Right atrium auricular region (tissue), 2 donors: Measurements from ENCODE around the gene ALOX5AP. TPM values are rescaled to one million over a fixed set of nuclear protein-coding genes. Genes with fewer than 3 reads are reported as not detected.

Experiments
- DNase-seq: peaks from one replicate; pipeline ENCODE4 v3.0.0-alpha.2; 2019; ENCODE audit warnings: low spot score
- H3K27ac ChIP-seq, 2 donors: fragments of 200-600 bp; sonication (generic); 1 replicate in 1 of 2; 2 replicates in 1 of 2; pipeline ENCODE4 v1.5.1; 2016 to 2019
- H3K27me3 ChIP-seq, 2 donors: fragments of 200-600 bp; sonication (generic); one replicate each; pipeline versions ENCODE4 v1.5.1 to v1.6.0; 2017 to 2019
- H3K36me3 ChIP-seq: fragments of 200-600 bp; sonication (generic); one replicate; pipeline ENCODE4 v1.5.1; 2016
- H3K4me1 ChIP-seq, 2 donors: fragments of 200-600 bp; sonication (generic); one replicate each; pipeline versions ENCODE4 v1.5.1 to v1.6.0; 2017 to 2019
- H3K4me3 ChIP-seq, 2 donors: fragments of 200-600 bp; sonication (generic); 1 replicate in 1 of 2; 2 replicates in 1 of 2; pipeline ENCODE4 v1.5.1; 2017 to 2019; ENCODE audit warnings: mild to moderate bottlenecking in 1 of 2, moderate library complexity in 1 of 2
- H3K9me3 ChIP-seq, 2 donors: fragments of 200-600 bp; sonication (generic); one replicate each; pipeline ENCODE4 v1.5.1; 2019
- total RNA-seq, 2 donors: library from RNA; depleted of rRNA; stranded (reverse); fragments of >200 nt; gene quantifications; one replicate each; pipeline ENCODE4 v1.1.0, GENCODE V29; 2016
- TF ChIP-seq, protein P1 (sequence below), 2 donors: fragments of 200-600 bp; sonication (generic); IDR thresholded peaks; one replicate each; pipeline ENCODE4 v1.5.1; 2019; ENCODE audit warnings: antibody characterized with exemption in 2 of 2

ALOX5AP gene
- total RNA-seq, 2 donors from 2014 or later: 7.4 to 41.4 TPM

DNA sequence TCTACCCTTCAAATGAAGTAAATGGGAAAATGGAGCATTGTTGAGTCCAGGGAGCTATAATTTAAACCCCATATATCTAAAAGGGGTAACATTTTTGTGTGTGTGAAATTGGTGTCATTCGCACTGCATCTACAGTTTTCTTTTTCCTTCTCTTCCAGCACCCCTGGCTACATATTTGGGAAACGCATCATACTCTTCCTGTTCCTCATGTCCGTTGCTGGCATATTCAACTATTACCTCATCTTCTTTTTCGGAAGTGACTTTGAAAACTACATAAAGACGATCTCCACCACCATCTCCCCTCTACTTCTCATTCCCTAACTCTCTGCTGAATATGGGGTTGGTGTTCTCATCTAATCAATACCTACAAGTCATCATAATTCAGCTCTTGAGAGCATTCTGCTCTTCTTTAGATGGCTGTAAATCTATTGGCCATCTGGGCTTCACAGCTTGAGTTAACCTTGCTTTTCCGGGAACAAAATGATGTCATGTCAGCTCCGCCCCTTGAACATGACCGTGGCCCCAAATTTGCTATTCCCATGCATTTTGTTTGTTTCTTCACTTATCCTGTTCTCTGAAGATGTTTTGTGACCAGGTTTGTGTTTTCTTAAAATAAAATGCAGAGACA lies 28.6 kb downstream of the ALOX5AP start:
- Histone ChIP-seq H3K9me3 (no peaks in the 10 kb centered on the region), H3K27ac (no peak overlapping the region), H3K4me3 (no peak overlapping the region), H3K27me3 (no peaks in the 10 kb centered on the region), H3K4me1 (no peaks in the 10 kb centered on the region), H3K36me3 (no peaks in the 10 kb centered on the region)
- TF ChIP-seq, protein P1, sequence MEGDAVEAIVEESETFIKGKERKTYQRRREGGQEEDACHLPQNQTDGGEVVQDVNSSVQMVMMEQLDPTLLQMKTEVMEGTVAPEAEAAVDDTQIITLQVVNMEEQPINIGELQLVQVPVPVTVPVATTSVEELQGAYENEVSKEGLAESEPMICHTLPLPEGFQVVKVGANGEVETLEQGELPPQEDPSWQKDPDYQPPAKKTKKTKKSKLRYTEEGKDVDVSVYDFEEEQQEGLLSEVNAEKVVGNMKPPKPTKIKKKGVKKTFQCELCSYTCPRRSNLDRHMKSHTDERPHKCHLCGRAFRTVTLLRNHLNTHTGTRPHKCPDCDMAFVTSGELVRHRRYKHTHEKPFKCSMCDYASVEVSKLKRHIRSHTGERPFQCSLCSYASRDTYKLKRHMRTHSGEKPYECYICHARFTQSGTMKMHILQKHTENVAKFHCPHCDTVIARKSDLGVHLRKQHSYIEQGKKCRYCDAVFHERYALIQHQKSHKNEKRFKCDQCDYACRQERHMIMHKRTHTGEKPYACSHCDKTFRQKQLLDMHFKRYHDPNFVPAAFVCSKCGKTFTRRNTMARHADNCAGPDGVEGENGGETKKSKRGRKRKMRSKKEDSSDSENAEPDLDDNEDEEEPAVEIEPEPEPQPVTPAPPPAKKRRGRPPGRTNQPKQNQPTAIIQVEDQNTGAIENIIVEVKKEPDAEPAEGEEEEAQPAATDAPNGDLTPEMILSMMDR (IDR thresholded peaks at IDR 0.05): no peak
- no peak for DNase-seq

DNA sequence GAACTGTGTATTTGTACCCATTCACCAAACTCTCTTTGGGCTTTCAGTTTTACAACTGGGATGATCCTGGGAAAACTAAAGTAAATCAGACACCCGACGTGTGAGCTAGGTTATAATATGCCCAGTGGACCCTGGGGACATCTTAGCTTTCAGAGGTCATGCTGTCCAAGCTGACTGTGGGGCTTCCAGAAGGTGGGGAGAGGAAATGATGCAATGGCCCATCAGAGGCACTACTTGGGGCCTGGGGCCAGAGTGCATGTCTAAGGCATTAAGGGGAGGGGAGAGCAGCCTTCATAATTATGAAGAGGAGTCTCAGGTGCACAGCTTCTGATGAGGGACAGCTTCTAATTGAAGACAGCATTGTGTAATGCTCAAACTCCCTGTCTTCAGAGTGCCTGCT lies 30.9 kb downstream of the ALOX5AP start:
- Histone ChIP-seq H3K9me3 (no peaks in the 10 kb centered on the region), H3K27ac (no peak overlapping the region), H3K4me3 (no peak overlapping the region), H3K27me3 (no peaks in the 10 kb centered on the region), H3K4me1 (no peaks in the 10 kb centered on the region), H3K36me3 (no peaks in the 10 kb centered on the region)
- DNase-seq: no peak
- TF ChIP-seq, protein P1 (IDR thresholded peaks at IDR 0.05): no peak

DNA sequence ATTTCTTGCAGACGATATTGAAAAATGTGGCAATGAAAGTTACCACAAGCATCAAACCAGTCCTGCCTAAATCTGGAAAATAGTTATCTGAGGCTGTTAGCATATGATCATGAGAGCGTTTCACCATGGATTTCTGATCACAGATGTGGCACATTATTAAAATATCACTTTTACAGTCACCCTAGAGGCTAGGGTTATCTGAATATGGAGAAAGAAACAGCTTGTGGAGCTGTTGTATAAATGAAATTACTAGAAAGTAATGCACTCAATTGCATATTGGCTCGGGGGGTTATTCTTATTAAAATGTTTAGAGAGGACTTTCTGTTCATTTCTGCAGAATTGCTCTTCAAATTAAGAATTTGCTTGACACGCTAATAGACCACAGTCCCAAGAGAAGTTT lies 35.6 kb downstream of the ALOX5AP start:
- Histone ChIP-seq H3K27ac (no peak overlapping the region), H3K27me3 (no peaks in the 10 kb centered on the region), H3K9me3 (no peaks in the 10 kb centered on the region), H3K4me1 (no peaks in the 10 kb centered on the region), H3K4me3 (no peak overlapping the region), H3K36me3 (no peaks in the 10 kb centered on the region)
- TF ChIP-seq, protein P1 (IDR thresholded peaks at IDR 0.05): no peak
- no peak for DNase-seq

DNA sequence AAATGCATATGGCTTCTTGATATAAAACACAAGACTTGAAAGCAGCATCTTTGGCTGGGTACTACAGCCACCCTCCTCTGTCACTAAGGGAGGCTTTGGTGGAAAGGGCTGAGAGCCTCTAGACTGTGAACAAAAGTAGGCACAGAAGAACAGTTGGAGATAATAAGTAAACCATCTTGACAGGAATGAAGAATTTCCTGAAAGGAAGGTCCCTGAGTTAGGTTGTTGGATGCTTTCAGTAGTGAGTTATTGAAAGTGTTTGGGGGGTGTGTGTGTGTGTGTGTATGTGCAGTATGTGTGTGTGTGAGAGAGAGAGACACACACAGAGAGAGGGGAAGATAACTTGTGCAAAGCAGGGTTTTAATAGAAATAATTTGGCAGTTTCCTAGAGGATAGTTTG lies 38.2 kb downstream of the ALOX5AP start:
- Histone ChIP-seq H3K4me3 (no peak overlapping the region), H3K9me3 (no peaks in the 10 kb centered on the region), H3K27ac (no peak overlapping the region), H3K27me3 (no peaks in the 10 kb centered on the region), H3K36me3 (no peaks in the 10 kb centered on the region), H3K4me1 (no peaks in the 10 kb centered on the region)
- no peak for DNase-seq
- TF ChIP-seq, protein P1 (IDR thresholded peaks at IDR 0.05): no peak

DNA sequence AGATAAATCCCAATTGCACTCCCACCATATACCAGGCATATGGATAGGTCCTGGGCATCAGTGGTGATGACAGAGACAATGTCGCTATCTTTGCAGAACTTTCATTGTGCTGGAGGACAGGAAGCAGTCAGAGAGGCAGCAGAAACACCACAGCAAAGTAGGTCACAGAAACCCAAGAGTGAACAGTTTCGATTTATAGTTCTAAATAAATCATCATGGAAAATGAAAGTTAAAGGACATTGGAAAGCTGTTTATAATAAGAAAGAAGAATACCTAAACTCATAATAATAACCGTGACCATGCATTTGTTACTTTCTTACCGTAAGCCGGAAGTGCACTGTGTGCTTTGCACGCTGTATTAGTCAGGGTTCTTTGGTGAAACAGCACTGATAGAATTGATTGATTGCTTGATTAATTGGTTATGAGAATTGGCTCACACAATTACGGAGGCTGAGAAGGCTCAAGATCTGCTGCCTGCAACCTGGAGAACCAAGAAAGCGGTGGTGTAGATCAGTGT lies 38.9 kb downstream of the ALOX5AP start:
- DNase-seq: no peak
- H3K4me3 ChIP-seq: no peak overlapping the region
- no peak overlapping the region for H3K27ac ChIP-seq
- no peaks in the 10 kb centered on the region for H3K27me3 ChIP-seq
- H3K9me3 ChIP-seq: no peaks in the 10 kb centered on the region
- no peaks in the 10 kb centered on the region for H3K36me3 ChIP-seq
- TF ChIP-seq, protein P1 (IDR thresholded peaks at IDR 0.05): no peak
- H3K4me1 ChIP-seq: no peaks in the 10 kb centered on the region

DNA sequence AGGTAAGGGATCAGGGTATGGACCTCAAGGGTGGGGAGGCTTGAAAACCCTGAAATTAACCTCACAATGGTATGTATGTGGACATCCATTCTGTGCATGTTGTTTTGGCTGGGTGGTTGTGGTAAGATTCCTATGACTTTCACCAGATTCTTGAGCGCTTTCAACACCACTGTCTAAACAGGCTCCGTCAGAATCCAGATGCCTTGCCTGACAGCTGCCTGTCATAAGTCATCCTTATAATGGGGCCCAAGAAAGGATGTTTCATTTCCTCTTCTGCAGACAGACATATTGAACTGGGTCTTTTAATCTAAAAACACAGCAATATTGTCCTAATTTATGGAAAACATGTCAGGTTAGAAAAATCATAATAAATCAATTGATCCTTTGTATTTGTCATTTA lies 41.3 kb downstream of the ALOX5AP start:
- Histone ChIP-seq H3K4me3 (no peak overlapping the region), H3K27ac (no peak overlapping the region), H3K27me3 (no peaks in the 10 kb centered on the region), H3K9me3 (no peaks in the 10 kb centered on the region), H3K36me3 (no peaks in the 10 kb centered on the region), H3K4me1 (no peaks in the 10 kb centered on the region)
- no peak for DNase-seq
- TF ChIP-seq, protein P1 (IDR thresholded peaks at IDR 0.05): no peak
